T-helper 1 cell treated with Interleukin-12 subunit alpha and Interleukin-12 subunit beta and Interleukin-4 antibody, amounts not matched to agents 30 ng/mL and 1 ng/mL, for 36 hours (primary cell): Measurements from ENCODE around the gene ZNF19. TPM values are rescaled to one million over a fixed set of nuclear protein-coding genes. Genes with fewer than 3 reads are reported as not detected.

Experiments
- intact Hi-C: fragments of 100-400 bp; cut with micrococcal nuclease; formaldehyde crosslinking; loops from one replicate; pipeline ENCODE4 v1.15.1; 2024
- total RNA-seq: library from RNA; stranded (reverse); gene quantifications from 2 replicates; pipeline ENCODE4 v1.2.3, GENCODE V29; 2022

The ZNF19 gene
- total RNA-seq, 1 donor from 2014 or later, result 2.0 TPM

GRCh38 chr16:71448274-71448866 is 40.8 kb downstream of the ZNF19 start:
- intact Hi-C loops, result no loop called here

GRCh38 chr16:71443714-71444113 is 45.4 kb downstream of the ZNF19 start:
- intact Hi-C loops, result no loop called here

- intact Hi-C loops, result no loop called here
Measured at GRCh38 chr16:71442051-71442440, 47.1 kb downstream of the ZNF19 start, which contains the start of gene TLE7. TLE7 (minus strand) TSS chr16:71442054; CDS start chr16:71433324, 8,730 bp downstream.

- intact Hi-C loops, result no loop called here
Measured at GRCh38 chr16:71441348-71442050, 47.6 kb downstream of the ZNF19 start.

- intact Hi-C loops, result no loop called here
Measured at GRCh38 chr16:71440669-71441347, 48.3 kb downstream of the ZNF19 start.

- intact Hi-C loops, result no loop called here
Measured at GRCh38 chr16:71439523-71439922, 49.6 kb downstream of the ZNF19 start.

- intact Hi-C loops, result no loop called here
Measured at GRCh38 chr16:71436473-71436872, 52.7 kb downstream of the ZNF19 start.

- intact Hi-C loops, result no loop called here
Measured at GRCh38 chr16:71432906-71433305, 56.2 kb downstream of the ZNF19 start.

- intact Hi-C loops, result no loop called here
Measured at GRCh38 chr16:71431991-71432390, 57.1 kb downstream of the ZNF19 start.

GRCh38 chr16:71431176-71431575 is 57.9 kb downstream of the ZNF19 start:
- intact Hi-C loops, result no loop called here

GRCh38 chr16:71430744-71431143 is 58.4 kb downstream of the ZNF19 start:
- intact Hi-C loops, result no loop called here

- intact Hi-C loops, result no loop called here
Measured at GRCh38 chr16:71429581-71429980, 59.5 kb downstream of the ZNF19 start.

- intact Hi-C loops, result no loop called here
Measured at GRCh38 chr16:71428883-71429282, 60.2 kb downstream of the ZNF19 start.

- intact Hi-C loops, result no loop called here
Measured at GRCh38 chr16:71428385-71428784, 60.7 kb downstream of the ZNF19 start.

- intact Hi-C loops, result no loop called here
Measured at GRCh38 chr16:71426880-71427615, 62.1 kb downstream of the ZNF19 start.

- intact Hi-C loops, result no loop called here
Measured at GRCh38 chr16:71426069-71426879, 62.9 kb downstream of the ZNF19 start.

- intact Hi-C loops, result no loop called here
Measured at GRCh38 chr16:71425746-71426068, 63.4 kb downstream of the ZNF19 start.

GRCh38 chr16:71424626-71425025 is 64.5 kb downstream of the ZNF19 start:
- intact Hi-C loops, result no loop called here

- intact Hi-C loops, result no loop called here
Measured at GRCh38 chr16:71423865-71424264, 65.3 kb downstream of the ZNF19 start.
